Heart right ventricle (tissue), 16 donors: Measurements from ENCODE around the gene SGIP1. TPM values are rescaled to one million over a fixed set of nuclear protein-coding genes. Genes with fewer than 3 reads are reported as not detected.

ENCODE experiments used
- ATAC-seq, 8 donors: fragments of 200-7000 bp; cut with Tn5 transposase; one replicate each; pipeline ENCODE4 v1.9.1; 2020; ENCODE audit warnings: mild to moderate bottlenecking in 8 of 8, moderate library complexity in 8 of 8, moderate number of reproducible peaks in 1 of 8
- DNase-seq, 2 donors: peaks; one replicate each; pipeline ENCODE4 v3.0.0-alpha.2; 2020
- H3K27ac ChIP-seq, 10 donors: fragments of 200-600 bp; sonication (generic) in 2 of 10; one replicate each; pipeline versions ENCODE4 v1.5.0 to v1.8.0; 2020 to 2022; ENCODE audit warnings: mild to moderate bottlenecking in 3 of 10
- H3K27me3 ChIP-seq, 7 donors: fragments of 200-600 bp; one replicate each; pipeline ENCODE4 v1.8.0; 2021 to 2022; ENCODE audit warnings: mild to moderate bottlenecking in 2 of 7
- H3K36me3 ChIP-seq, 9 donors: fragments of 200-600 bp; sonication (generic) in 1 of 9; one replicate each; pipeline versions ENCODE4 v1.5.0 to v1.8.0; 2020 to 2022; ENCODE audit warnings: mild to moderate bottlenecking in 2 of 9
- H3K4me1 ChIP-seq, 9 donors: fragments of 200-600 bp; sonication (generic) in 1 of 9; one replicate each; pipeline versions ENCODE4 v1.5.0 to v1.8.0; 2020 to 2022; ENCODE audit warnings: mild to moderate bottlenecking in 4 of 9
- H3K4me3 ChIP-seq, 10 donors: fragments of 200-600 bp; sonication (generic) in 2 of 10; one replicate each; pipeline versions ENCODE4 v1.5.0 to v1.8.0; 2020 to 2022; ENCODE audit warnings: mild to moderate bottlenecking in 7 of 10, moderate library complexity in 2 of 10
- H3K9me3 ChIP-seq, 11 donors: fragments of 200-600 bp in 10 of 11; sonication (generic) in 2 of 11; one replicate each; pipeline versions ENCODE4 v1.5.0 to v1.8.0; 2013 to 2022; ENCODE audit warnings: mild to moderate bottlenecking in 2 of 11, control low read depth in 1 of 11, moderate library complexity in 1 of 11
- WGBS, 2 donors: extraction: QIAGEN DNeasy Blood & Tissue Kit; methylation state at CpG; one replicate each; pipeline ENCODE4 v1.1.7; 2013; ENCODE audit warnings: inconsistent platforms in 1 of 2; 5-methylcytosine and 5-hydroxymethylcytosine counted together
- intact Hi-C, 10 donors: fragments of 100-400 bp; cut with DNase I; formaldehyde crosslinking; loops; one replicate each; pipeline versions ENCODE4 v1.11.1 to v1.14.2; 2022
- polyA plus RNA-seq, 2 donors: library from polyadenylated mRNA; stranded (reverse); fragments of 200-250 nt; gene quantifications; one replicate each; pipeline ENCODE4 v1.2.3, GENCODE V29; 2013
- total RNA-seq, 10 donors: library from RNA; stranded (reverse); fragmentation: NEBNext Ultra II Directional in 3 of 10; extraction: Animal tissue kit (Norgen Biotek cat#: 25700) in 3 of 10; gene quantifications; one replicate each; pipeline versions ENCODE4 v1.2.1 to v1.2.4, GENCODE V29; 2021 to 2023
- TF ChIP-seq, protein P1 (sequence below), 9 donors: fragments of 200-600 bp; sonication (generic) in 2 of 9; IDR thresholded peaks; one replicate each; pipeline versions ENCODE4 v1.5.0 to v1.8.0; 2021 to 2022; ENCODE audit warnings: antibody characterized with exemption in 9 of 9, mild to moderate bottlenecking in 5 of 9, moderate library complexity in 1 of 9
- donor health status: Arrhythmogenic right ventricular cardiomyopathy.
- donor health status: ischemic (EF 13 %, LVEDD 7.1; RV severe dilation, severe dysfunction).
- donor health status: healthy with polysubstance abuse.
- donor health status: DM: no; HTN: yes; CAD: no.
- donor health status: DM: no; HTN: no; CAD: no.
- donor health status: ischemic (EF 25% LVEDD 6.9; RV normal size, moderate dysfunction).
- donor health status: ischemic (EF 25% LVEDD 5.7; RV mildly dilated, moderate dysfunction).
- donor health status: healthy.
- donor health status: DM: yes; HTN: yes; CAD: no.
- donor health status: Ischemic cardiomyopathy.
- donor health status: ischemic (EF 35%, LVEDD 5.7; RV mildly dilated, moderate dysfunction).
- donor health status: nonischemic (EF 11% LVEDD 7.7; RV severe dilation, severe dysfunction).
- donor health status: DM: yes; HTN: yes; CAD: no.
- donor health status: PGD.
- donor health status: ischemic (EF 29% LVEDD 5.4; RV normal size, mild dysfunction).
- donor health status: nonischemic (EF 23%, LVEDD 6.1; RV moderate dilation, normal function).

Gene SGIP1
- total and polyA plus RNA-seq, 12 donors: 1.6 to 19.6 (median 4.9) TPM

DNA sequence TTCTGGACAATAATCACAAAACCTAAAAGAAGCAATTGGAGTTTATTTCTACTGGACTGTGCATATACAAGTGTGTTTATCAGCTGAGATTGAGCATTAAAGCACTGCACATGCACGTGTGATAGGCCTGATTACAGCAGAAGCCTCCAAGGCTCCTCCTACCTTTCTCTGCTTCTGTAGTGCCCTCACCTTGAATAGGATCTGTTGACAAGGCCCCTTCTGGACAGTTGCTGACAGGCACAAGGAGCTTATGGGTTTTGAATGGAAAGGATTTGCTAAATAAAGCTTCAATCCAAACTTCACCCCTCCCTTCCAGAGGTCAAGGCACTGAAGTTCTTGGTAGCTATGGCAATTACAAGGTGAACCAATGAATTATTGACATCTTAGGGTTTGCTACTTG is 7.9 kb upstream of the SGIP1 start:
- Histone ChIP-seq H3K27me3 (no peaks in the 10 kb centered on the region), H3K9me3 (no peaks in the 10 kb centered on the region), H3K36me3 (no peaks in the 10 kb centered on the region), H3K4me1 (no peaks in the 10 kb centered on the region), H3K4me3 (no peak overlapping the region), H3K27ac (no peak overlapping the region)
- 51% methylated on average over 1 of the region's 1 CpG for WGBS, 2 donors
- no peak for DNase-seq
- ATAC-seq: no peak
- TF ChIP-seq, protein P1, sequence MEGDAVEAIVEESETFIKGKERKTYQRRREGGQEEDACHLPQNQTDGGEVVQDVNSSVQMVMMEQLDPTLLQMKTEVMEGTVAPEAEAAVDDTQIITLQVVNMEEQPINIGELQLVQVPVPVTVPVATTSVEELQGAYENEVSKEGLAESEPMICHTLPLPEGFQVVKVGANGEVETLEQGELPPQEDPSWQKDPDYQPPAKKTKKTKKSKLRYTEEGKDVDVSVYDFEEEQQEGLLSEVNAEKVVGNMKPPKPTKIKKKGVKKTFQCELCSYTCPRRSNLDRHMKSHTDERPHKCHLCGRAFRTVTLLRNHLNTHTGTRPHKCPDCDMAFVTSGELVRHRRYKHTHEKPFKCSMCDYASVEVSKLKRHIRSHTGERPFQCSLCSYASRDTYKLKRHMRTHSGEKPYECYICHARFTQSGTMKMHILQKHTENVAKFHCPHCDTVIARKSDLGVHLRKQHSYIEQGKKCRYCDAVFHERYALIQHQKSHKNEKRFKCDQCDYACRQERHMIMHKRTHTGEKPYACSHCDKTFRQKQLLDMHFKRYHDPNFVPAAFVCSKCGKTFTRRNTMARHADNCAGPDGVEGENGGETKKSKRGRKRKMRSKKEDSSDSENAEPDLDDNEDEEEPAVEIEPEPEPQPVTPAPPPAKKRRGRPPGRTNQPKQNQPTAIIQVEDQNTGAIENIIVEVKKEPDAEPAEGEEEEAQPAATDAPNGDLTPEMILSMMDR (IDR thresholded peaks at IDR 0.05): no peak
- intact Hi-C loops: no loop called here

DNA sequence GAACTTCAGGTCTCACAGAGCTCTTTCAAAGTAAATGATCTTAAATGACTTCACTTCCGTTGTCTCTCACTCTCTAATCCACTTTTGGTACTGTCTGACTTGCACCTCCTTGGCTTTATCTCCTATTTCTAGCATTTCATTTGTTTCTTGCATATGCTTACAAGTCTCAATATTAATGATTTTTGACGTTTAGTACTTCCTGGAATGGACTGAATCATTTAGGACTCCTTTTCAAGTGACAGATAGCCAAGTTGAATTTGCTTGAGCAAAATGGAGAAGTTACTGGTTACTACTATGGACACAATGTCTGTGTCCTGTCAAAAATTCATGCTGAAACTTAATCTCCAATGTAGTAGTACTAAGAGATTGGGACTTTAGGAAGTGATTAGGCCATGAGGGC is 7.0 kb upstream of the SGIP1 start:
- ATAC-seq (no peak), DNase-seq (no peak)
- intact Hi-C loops: no loop called here
- no peaks in the 10 kb centered on the region for H3K9me3 ChIP-seq
- H3K4me1 ChIP-seq: peaks cover 0 to 4% (median 0%) of the 10 kb centered on the region in 9 donors
- H3K27me3 ChIP-seq: no peaks in the 10 kb centered on the region
- no peaks in the 10 kb centered on the region for H3K36me3 ChIP-seq
- TF ChIP-seq, protein P1 (IDR thresholded peaks at IDR 0.05): no peak
- 83% methylated on average over 2 of the region's 2 CpGs for WGBS, 2 donors
- no peak overlapping the region for H3K4me3 ChIP-seq
- H3K27ac ChIP-seq: no peak overlapping the region

DNA sequence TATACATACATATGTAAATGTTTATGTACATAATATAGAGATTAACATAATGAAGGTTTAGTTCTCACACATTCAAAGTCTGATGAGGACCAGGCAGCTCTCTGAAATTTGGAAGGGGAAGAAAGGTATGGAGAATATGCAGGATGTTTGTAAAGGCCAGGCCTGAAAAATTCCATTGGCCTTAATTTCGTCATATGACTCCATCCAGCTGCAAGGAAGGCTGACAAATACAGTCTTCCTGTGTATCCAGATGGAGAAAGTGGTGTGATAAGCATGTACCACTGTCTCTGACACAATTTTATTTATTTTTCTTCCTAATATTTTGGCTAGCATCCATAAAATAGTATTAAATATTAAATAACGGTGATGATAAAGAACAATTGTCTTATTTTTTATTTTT is 6.3 kb upstream of the SGIP1 start:
- DNase-seq: no peak

DNA sequence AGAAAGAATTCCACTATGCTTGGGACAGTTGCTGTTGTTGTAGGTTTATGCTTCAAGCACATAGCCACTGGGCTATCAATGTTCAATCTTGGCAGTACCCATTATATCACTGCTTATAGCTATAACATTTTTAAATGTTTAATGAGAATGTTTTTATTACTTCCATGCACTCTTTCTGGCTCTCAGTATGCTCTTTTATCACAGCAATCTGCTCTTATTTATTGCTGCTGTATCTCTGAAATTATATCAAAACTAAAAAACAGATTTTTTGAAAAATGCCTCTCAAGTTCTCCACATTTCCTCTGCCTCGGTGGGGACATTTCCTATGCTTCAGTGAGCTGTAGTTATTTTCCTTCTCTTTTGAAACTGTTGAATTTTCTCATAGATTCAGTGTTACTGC is 5.4 kb upstream of the SGIP1 start:
- Histone ChIP-seq H3K36me3 (no peaks in the 10 kb centered on the region), H3K4me1 (peaks cover 0 to 18% (median 7%) of the 10 kb centered on the region in 9 donors), H3K27ac (peak overlapping the region in 2 of 10 donors; percentile 16 to 31), H3K27me3 (peaks cover 0 to 14% (median 0%) of the 10 kb centered on the region in 7 donors), H3K4me3 (no peak overlapping the region), H3K9me3 (no peaks in the 10 kb centered on the region)
- intact Hi-C loops: no loop called here
- TF ChIP-seq, protein P1 (IDR thresholded peaks at IDR 0.05): no peak
- 41 to 60% methylated on average over 1 of the region's 1 CpG for WGBS, 2 donors
- DNase-seq: no peak
- ATAC-seq: no peak

More for the DNA sequence above, 6.3 kb upstream of the SGIP1 start:
- WGBS, 2 donors: 63% methylated on average over 2 of the region's 2 CpGs
- Histone ChIP-seq H3K27ac (no peak overlapping the region), H3K36me3 (no peaks in the 10 kb centered on the region), H3K4me1 (peaks cover 0 to 11% (median 2%) of the 10 kb centered on the region in 9 donors), H3K27me3 (peaks cover 0 to 5% (median 0%) of the 10 kb centered on the region in 7 donors), H3K9me3 (no peaks in the 10 kb centered on the region), H3K4me3 (no peak overlapping the region)
- TF ChIP-seq, protein P1 (IDR thresholded peaks at IDR 0.05): no peak
- ATAC-seq: peak in 1 of 8 donors; percentile 66
- intact Hi-C loops: no loop called here
